Retinal pigment epithelial cell (primary cell): ENCODE results near the gene FRRS1.
A peak's percentile ranks its signal among the peaks of the same experiment; 100 is the strongest.

ENCODE experiments used
- DNase-seq: peaks from one replicate; pipeline ENCODE4 v3.0.0-alpha.2; 2010; ENCODE audit warnings: low read depth
- H3K4me3 ChIP-seq: 2 replicates; pipeline ENCODE4 v1.5.1; 2011; ENCODE audit warnings: mild to moderate bottlenecking, low read length, control low read depth, moderate library complexity
- CTCF ChIP-seq: conservative IDR thresholded peaks from 2 replicates; pipeline ENCODE4 v1.5.1; 2011; ENCODE audit warnings: low read depth, low read length, control low read depth, inconsistent platforms

Gene FRRS1

DNA sequence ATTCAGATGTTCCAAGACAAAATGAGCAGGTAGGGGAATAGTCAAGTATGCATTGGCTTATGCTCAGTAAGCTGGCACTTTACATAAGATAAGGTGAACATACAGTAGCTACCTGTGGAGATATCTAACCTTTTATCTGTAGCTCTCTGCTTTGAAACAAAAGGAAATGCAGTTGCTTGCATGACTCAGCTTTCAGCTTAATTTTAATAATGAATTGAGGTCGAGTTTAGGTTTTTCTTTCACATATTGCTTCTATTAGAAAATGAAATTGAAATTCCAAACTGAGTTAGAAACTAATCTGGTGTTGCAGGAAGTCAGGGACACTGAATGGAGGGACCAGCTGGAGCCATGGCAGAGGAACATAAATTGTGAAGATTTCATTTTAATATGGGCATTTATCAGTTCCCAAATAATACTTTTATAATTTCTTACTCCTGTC, 8.3 kb downstream of the FRRS1 start:
- no peak for TF ChIP-seq CTCF
- DNase-seq, result no peak
- H3K4me3 ChIP-seq, result no peak overlapping the region

DNA sequence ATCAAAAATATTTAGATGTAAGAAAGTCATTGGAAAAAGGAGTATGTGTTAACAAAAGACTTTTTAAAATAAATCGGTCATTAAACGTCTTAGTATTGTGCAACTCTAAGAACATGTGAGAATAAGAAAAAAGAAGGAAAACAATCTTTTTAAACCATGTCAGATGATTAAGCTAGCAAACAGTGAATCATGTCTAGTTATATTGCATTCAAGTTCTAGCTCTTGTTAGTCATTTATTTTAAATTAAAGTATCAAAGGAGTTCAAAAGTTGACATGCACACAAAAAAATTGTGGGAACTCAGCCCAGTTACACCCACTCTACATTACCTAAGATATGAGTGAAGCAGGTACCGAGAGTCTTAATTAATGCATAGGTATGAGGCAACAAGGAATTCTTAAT, 9.8 kb downstream of the FRRS1 start:
- DNase-seq, result peak; percentile 81
- no peak overlapping the region for H3K4me3 ChIP-seq
- TF ChIP-seq CTCF, result no peak

DNA sequence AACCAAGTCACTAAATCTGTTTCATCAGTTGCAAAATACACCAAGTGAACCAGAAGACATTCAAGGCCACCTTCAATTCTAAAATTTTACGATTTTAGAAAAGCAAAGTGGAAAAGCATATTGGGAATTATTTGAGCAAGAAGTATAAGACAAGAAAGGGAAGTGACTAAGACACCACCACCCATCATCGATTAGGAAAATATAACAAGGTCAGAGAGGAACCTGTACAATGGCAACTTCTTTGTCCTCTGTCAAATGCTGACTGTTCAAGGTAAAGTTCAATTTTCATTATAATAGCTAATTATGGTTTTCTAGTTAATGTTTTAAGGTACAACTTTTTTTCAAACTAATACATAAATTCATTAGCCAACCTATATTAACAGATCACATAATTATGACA, 10.8 kb downstream of the FRRS1 start:
- no peak for TF ChIP-seq CTCF
- H3K4me3 ChIP-seq, result no peak overlapping the region
- DNase-seq, result no peak

DNA sequence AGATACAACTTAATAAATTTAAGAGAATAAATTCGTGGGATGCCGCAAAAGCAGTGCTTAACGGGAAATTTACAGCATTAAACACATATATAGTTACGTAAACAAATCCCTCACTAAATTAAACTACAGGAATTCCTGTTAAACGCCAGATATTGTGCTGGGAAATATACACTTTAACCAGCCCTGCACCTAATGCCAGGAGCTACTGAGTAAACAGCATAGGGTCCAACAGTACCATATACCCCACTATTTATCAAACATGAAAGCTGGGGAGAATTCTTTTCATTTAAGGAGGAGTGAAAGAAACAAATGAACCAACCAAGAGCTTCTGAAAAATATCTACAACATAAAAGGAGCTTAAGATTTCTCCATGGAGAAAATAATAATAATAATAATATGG, 11.7 kb downstream of the FRRS1 start:
- TF ChIP-seq CTCF, result no peak
- H3K4me3 ChIP-seq, result no peak overlapping the region
- DNase-seq, result no peak

DNA sequence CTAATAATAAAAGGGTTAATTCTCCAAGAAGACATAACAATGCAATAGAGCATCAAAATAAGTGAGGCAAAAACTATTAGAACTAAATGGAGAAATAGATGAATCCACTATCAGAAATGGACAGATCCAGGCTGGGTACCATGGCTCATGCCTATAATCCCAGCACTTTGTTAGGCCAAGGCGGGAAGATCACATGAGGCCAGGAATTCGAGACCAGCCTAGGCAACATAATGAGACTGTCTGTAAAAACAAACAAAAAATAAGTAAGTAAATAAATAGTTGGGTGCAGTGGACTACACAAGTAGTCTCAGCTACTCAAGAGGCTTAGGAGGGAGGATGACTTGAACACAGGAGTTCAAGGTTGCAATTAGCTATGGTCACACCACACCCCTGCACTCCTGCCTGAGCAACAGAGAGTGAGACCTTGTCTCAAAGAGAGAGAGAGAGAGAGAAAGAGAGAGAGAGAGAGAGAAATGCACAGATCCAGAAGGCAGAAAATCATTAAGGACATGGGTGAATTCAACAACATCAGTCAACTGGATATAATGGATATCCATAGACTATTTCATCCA, 12.3 kb downstream of the FRRS1 start:
- no peak overlapping the region for H3K4me3 ChIP-seq
- TF ChIP-seq CTCF, result no peak
- DNase-seq, result no peak

DNA sequence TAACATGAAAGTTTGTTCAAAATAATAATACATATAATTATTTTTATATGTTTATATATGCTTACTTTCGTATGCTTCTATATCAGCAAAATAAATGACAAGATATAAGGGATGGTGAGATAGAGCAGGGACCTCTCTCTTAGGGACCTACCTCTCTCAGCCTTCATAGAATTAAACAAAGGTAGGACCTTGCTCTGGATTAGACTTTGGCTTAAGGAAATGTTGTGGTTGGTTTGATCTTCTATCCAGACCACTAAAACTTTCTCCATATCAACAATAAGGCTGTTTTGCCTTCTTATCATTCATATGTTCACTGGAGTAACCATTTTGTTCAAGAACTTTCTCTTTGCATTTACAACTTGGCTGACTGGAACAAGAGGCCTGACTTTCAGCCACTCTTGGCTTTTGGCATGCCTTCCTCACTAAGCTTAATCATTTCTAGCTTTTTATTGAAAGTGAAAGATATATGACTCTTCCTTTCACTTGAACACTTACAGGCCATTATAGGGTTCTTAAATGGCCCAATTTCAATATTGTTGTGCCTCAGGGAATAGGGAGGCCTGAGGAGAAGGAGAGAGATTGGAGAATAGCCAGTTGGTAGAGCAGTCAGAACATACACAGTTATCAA, 14.4 kb downstream of the FRRS1 start:
- TF ChIP-seq CTCF, result no peak
- no peak for DNase-seq
- H3K4me3 ChIP-seq, result no peak overlapping the region
